ENCODE measurements around the gene MCC. TPM values are rescaled to one million over a fixed set of nuclear protein-coding genes. Genes with fewer than 3 reads are reported as not detected.

Gene MCC
- total and polyA plus RNA-seq, 4 donors: 1.6 to 38.6 (median 11.2) TPM

GRCh38 chr5:113071401-113071800 is 416.9 kb downstream of the MCC start:
- DNase-seq (no peak), ATAC-seq (ENCODE audit: insufficient read depth, low FRiP score) (no peak)
- Histone ChIP-seq H3K27ac (ENCODE audit: low read depth in 1 of 2, low read length in 1 of 2) (no peak overlapping the region), H3K4me3 (no peak overlapping the region), H3K4me1 (ENCODE audit: control insufficient read depth in 5 of 5, insufficient read depth in 5 of 5, low read length in 5 of 5) (peaks cover 0 to 8% (median 5%) of the 10 kb centered on the region in 5 donors), H3K9me3 (ENCODE audit: control insufficient read depth in 4 of 4, insufficient read depth in 3 of 4, low read length in 3 of 4) (peaks cover 0 to 9% (median 0%) of the 10 kb centered on the region in 4 donors), H3K36me3 (ENCODE audit: control insufficient read depth in 4 of 4, insufficient read depth in 4 of 4, low read length in 4 of 4) (peaks cover 0 to 7% (median under 1%) of the 10 kb centered on the region in 4 donors), H3K9ac (ENCODE audit: insufficient read depth in 1 of 2, low read length in 2 of 2) (no peak overlapping the region), H3K27me3 (ENCODE audit: control insufficient read depth in 3 of 3, insufficient read depth in 3 of 3, low read length in 2 of 3) (no peaks in the 10 kb centered on the region)
- 90 to 93% methylated on average over 3 of the region's 3 CpGs for WGBS, 2 donors
- TF ChIP-seq CTCF (IDR thresholded peaks at IDR 0.05; ENCODE audit: control extremely low read depth, extremely low read depth): no peak

DNA sequence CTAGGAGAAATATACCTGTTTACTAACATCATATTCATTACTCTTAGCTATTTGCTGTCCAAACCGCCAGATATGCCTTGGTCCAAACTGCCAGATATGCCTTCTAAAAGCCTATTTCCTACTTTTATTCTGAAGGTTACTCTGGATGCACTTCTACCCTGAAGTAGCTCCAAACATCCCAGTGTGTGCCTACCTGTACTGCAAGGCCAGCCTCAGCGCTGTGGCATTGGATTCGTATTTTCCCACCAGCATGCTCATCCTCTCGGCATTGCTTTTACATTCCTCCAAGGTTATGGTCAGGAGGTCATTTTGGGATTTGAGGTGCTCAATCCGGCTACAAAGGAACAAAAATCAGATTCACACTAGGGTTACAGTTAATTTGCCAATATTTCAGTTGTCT is 417.4 kb downstream of the MCC start:
- no peak overlapping the region for H3K27ac ChIP-seq (ENCODE audit: low read depth in 1 of 2, low read length in 1 of 2)
- H3K4me1 ChIP-seq (ENCODE audit: control insufficient read depth in 5 of 5, insufficient read depth in 5 of 5, low read length in 5 of 5): peaks cover 0 to 8% (median 5%) of the 10 kb centered on the region in 5 donors
- H3K36me3 ChIP-seq (ENCODE audit: control insufficient read depth in 4 of 4, insufficient read depth in 4 of 4, low read length in 4 of 4): peaks cover 0 to 8% (median under 1%) of the 10 kb centered on the region in 4 donors
- no peak for DNase-seq
- no peak overlapping the region for H3K4me3 ChIP-seq
- no peak overlapping the region for H3K9ac ChIP-seq (ENCODE audit: insufficient read depth in 1 of 2, low read length in 2 of 2)
- no peak for TF ChIP-seq CTCF (IDR thresholded peaks at IDR 0.05; ENCODE audit: control extremely low read depth, extremely low read depth)
- WGBS, 2 donors: 86 to 96% methylated on average over 5 of the region's 5 CpGs
- ATAC-seq (ENCODE audit: insufficient read depth, low FRiP score): no peak
- no peaks in the 10 kb centered on the region for H3K27me3 ChIP-seq (ENCODE audit: control insufficient read depth in 3 of 3, insufficient read depth in 3 of 3, low read length in 2 of 3)
- peaks cover 0 to 9% (median 0%) of the 10 kb centered on the region in 4 donors for H3K9me3 ChIP-seq (ENCODE audit: control insufficient read depth in 4 of 4, insufficient read depth in 3 of 4, low read length in 3 of 4)

DNA sequence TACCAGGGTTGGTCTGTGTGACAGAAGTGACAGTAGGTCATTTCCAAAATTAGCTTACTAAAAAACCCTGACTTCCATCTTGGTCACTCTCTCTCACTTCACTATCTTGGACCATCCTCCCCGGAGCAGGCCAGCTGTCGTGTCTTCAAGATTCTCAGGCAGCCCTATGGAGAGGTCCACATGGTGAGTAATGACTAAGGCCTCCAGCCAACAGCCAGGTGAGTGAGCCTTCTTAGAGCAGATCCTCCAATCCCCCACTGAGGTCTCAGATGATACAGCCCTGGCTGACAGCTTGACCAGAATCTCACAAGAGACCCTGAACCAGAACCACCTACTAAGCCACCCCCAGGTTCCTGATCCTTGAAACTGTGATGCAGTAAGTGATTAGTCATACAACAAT is 419.7 kb downstream of the MCC start:
- 87 to 90% methylated on average over 2 of the region's 2 CpGs for WGBS, 2 donors
- DNase-seq (no peak), ATAC-seq (ENCODE audit: insufficient read depth, low FRiP score) (no peak)
- peaks cover 2 to 8% (median 5%) of the 10 kb centered on the region in 5 donors for H3K4me1 ChIP-seq (ENCODE audit: control insufficient read depth in 5 of 5, insufficient read depth in 5 of 5, low read length in 5 of 5)
- no peak overlapping the region for H3K27ac ChIP-seq (ENCODE audit: low read depth in 1 of 2, low read length in 1 of 2)
- H3K36me3 ChIP-seq (ENCODE audit: control insufficient read depth in 4 of 4, insufficient read depth in 4 of 4, low read length in 4 of 4): peaks cover 0 to 12% (median 3%) of the 10 kb centered on the region in 4 donors
- peaks cover 0 to 6% (median 0%) of the 10 kb centered on the region in 4 donors for H3K9me3 ChIP-seq (ENCODE audit: control insufficient read depth in 4 of 4, insufficient read depth in 3 of 4, low read length in 3 of 4)
- H3K9ac ChIP-seq (ENCODE audit: insufficient read depth in 1 of 2, low read length in 2 of 2): no peak overlapping the region
- TF ChIP-seq CTCF (IDR thresholded peaks at IDR 0.05; ENCODE audit: control extremely low read depth, extremely low read depth): no peak
- H3K4me3 ChIP-seq: no peak overlapping the region
- no peaks in the 10 kb centered on the region for H3K27me3 ChIP-seq (ENCODE audit: control insufficient read depth in 3 of 3, insufficient read depth in 3 of 3, low read length in 2 of 3)
